ENCODE data around the gene KRT23. TPM values are rescaled to one million over a fixed set of nuclear protein-coding genes. Genes with fewer than 3 reads are reported as not detected.

The KRT23 gene
- total and polyA plus RNA-seq, 2 of the 4 experiments (the other 2 are of a cell fraction) = 0.36 to 0.39 TPM

DNA sequence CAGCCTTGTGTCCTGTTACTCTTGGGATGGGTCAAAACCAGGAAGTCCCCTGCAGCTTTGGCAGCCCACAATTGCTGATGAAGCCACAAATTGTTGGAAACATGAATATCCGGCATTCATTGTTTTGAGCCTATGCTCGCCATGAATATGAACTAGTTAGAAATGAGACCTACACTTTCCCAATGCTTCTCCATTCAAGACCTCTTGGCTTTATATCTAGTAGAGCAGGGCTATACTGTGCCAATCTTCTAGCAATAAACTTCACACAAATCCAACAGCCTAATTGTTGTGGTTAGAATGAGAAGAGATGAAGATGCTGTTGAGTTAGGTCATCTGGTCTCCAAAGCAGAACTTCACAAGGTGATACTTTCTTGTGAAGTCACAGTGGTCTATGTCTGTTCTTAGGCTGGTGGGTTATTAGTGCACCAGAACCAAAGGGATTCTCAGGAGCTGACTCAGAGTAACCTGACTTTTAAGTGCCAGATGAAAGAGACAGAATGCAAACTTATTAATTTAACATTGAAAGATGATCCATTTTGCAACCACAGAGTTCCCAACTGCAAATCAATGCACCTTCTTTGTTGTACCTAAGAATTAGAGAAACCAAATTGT, 13.7 kb upstream of the KRT23 start (continued):
- TF ChIP-seq RFX5 (IDR thresholded peaks at IDR 0.05; ENCODE audit: low read depth, low read length) = no peak

DNA sequence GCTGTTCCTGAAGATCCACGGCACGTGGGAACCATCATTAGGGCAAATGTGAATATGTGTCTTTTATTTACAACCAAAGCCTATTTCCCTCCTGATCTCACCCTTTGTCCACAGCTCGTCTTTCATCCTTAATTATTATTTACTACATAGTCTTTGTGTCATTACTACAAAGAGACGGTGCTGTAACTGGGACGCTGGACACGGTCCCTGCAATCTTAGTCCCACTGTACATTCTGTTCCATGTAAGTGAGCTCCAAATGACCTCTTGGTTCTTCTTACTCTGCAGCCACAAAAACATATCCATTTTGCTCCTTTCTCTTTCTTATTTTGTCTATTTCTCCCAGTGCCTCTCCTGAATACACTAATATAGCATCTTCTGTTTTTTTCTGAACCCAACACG, 12.7 kb upstream of the KRT23 start:
- Histone ChIP-seq H3K4ac (ENCODE audit: low read depth, low read length) (no peak overlapping the region), H4K5ac (ENCODE audit: low read depth, low read length) (no peak overlapping the region), H3K4me3 (ENCODE audit: insufficient read depth, low read depth, low read length) (no peak overlapping the region), H4K91ac (ENCODE audit: insufficient read depth, low read depth, low read length) (no peak overlapping the region), H2AFZ (replicated peaks; ENCODE audit: low read length, poor library complexity) (no peak overlapping the region), H3K4me1 (ENCODE audit: control insufficient read depth, insufficient read depth, low read length) (peaks cover 8% of the 10 kb centered on the region), H2AK9ac (replicated peaks; ENCODE audit: low read depth, low read length, poor library complexity) (no peak overlapping the region), H3K79me1 (ENCODE audit: low read depth in 1 of 2, low read length in 2 of 2) (no peaks in the 10 kb centered on the region), H3K4me2 (ENCODE audit: low read depth, low read length) (no peak overlapping the region), H4K8ac (ENCODE audit: low read depth in 2 of 2, low read length in 2 of 2) (peak overlapping the region in 1 of 2 experiments; percentile 36; a peak in 1 of 4 replicates), H3K9me1 (ENCODE audit: insufficient read depth, low read length) (peaks cover 2% of the 10 kb centered on the region; the same call in 1 of the 2 replicates), H3K56ac (ENCODE audit: extremely low read depth, insufficient read depth, low read length) (no peak overlapping the region; the same call in 1 of the 2 replicates), H3K9ac (ENCODE audit: low read depth, low read length) (no peak overlapping the region), H2AK5ac (ENCODE audit: low read depth, low read length) (no peak overlapping the region), H3K27me3 (ENCODE audit: control insufficient read depth, insufficient read depth, low read length) (no peaks in the 10 kb centered on the region), H3K23ac (ENCODE audit: low read depth, low read length) (no peak overlapping the region), H4K20me1 (ENCODE audit: insufficient read depth, low read length) (no peaks in the 10 kb centered on the region), H3K14ac (replicated peaks; ENCODE audit: low read depth, low read length) (no peak overlapping the region), H2BK5ac (ENCODE audit: low read depth, low read length, poor library complexity, severe bottlenecking) (no peak overlapping the region), H2BK15ac (ENCODE audit: low read depth, low read length) (peak overlapping the region; percentile 56; the same call in 1 of the 3 replicates), H2BK120ac (ENCODE audit: low read depth, low read length) (0 out of 2 replicates have a peak overlapping the region, but pooled peaks have one; percentile 9), H2BK20ac (ENCODE audit: low read depth, low read length) (no peak overlapping the region), H3K27ac (ENCODE audit: insufficient read depth, low read length) (no peak overlapping the region), H3K9me3 (ENCODE audit: control insufficient read depth, insufficient read depth, low read length) (no peaks in the 10 kb centered on the region), H3K18ac (ENCODE audit: low read depth, low read length) (no peak overlapping the region; the same call in 1 of the 2 replicates), H3K36me3 (ENCODE audit: control insufficient read depth, insufficient read depth, low read length) (no peaks in the 10 kb centered on the region)
- dilution Hi-C loops (cut with HindIII; ENCODE audit: low sequenced_read_pairs, unreplicated experiment) (no loop called here), in situ Hi-C loops (cut with MboI; ENCODE audit: low sequenced_read_pairs) (no loop called here), intact Hi-C loops (cut with micrococcal nuclease) (no loop called here)
- BruUV-seq (replicated peaks) = no TSS peak
- no peak for DNase-seq
- ATAC-seq (ENCODE audit: low read depth) = no peak
- POLR2A ChIA-PET (ENCODE audit: unreplicated experiment) = no interaction called here
- 93% methylated on average over 3 of the region's 7 CpGs; no CpG with 5 or more reads in 1 of the 2 experiments for WGBS, 2 experiments (ENCODE audit: extremely low coverage in 2 of 2, insufficient read length in 1 of 2)
- CTCF ChIA-PET = interaction anchor here (0.6 kb wide), 1 partner anchor 24 kb away, joined by 3 read pairs; no protein-coding TSS in a partner anchor
- TF ChIP-seq, protein P1, sequence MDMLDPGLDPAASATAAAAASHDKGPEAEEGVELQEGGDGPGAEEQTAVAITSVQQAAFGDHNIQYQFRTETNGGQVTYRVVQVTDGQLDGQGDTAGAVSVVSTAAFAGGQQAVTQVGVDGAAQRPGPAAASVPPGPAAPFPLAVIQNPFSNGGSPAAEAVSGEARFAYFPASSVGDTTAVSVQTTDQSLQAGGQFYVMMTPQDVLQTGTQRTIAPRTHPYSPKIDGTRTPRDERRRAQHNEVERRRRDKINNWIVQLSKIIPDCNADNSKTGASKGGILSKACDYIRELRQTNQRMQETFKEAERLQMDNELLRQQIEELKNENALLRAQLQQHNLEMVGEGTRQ (IDR thresholded peaks at IDR 0.05; ENCODE audit: low read depth, low read length) = no peak
- TF ChIP-seq MXI1 (IDR thresholded peaks at IDR 0.05; ENCODE audit: borderline replicate concordance, low read depth, low read length) (no peak), POLR2A (IDR thresholded peaks at IDR 0.05; ENCODE audit: low read depth, low read length) (no peak), RFX5 (IDR thresholded peaks at IDR 0.05; ENCODE audit: low read depth, low read length) (no peak), SMC3 (IDR thresholded peaks at IDR 0.05; ENCODE audit: low read depth, low read length) (no peak), MAFK (IDR thresholded peaks at IDR 0.05; ENCODE audit: low read depth, low read length) (no peak), BHLHE40 (IDR thresholded peaks at IDR 0.05; ENCODE audit: low read depth, low read length) (no peak), CHD1 (IDR thresholded peaks at IDR 0.05; ENCODE audit: low read depth, low read length) (no peak), CEBPB (IDR thresholded peaks at IDR 0.05; ENCODE audit: low read depth, low read length) (no peak), RAD21 (IDR thresholded peaks at IDR 0.05; ENCODE audit: low read length) (no peak), FOS (IDR thresholded peaks at IDR 0.05; ENCODE audit: low read depth, low read length) (no peak), MAZ (IDR thresholded peaks at IDR 0.05; ENCODE audit: borderline replicate concordance, low read depth, low read length) (no peak)
- TF ChIP-seq, protein P2, sequence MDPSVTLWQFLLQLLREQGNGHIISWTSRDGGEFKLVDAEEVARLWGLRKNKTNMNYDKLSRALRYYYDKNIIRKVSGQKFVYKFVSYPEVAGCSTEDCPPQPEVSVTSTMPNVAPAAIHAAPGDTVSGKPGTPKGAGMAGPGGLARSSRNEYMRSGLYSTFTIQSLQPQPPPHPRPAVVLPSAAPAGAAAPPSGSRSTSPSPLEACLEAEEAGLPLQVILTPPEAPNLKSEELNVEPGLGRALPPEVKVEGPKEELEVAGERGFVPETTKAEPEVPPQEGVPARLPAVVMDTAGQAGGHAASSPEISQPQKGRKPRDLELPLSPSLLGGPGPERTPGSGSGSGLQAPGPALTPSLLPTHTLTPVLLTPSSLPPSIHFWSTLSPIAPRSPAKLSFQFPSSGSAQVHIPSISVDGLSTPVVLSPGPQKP (IDR thresholded peaks at IDR 0.05; ENCODE audit: borderline replicate concordance, low read depth, low read length) = no peak

All from IMR-90 (cell line).